ENCODE results near the gene BMPER. TPM values are rescaled to one million over a fixed set of nuclear protein-coding genes. Genes with fewer than 3 reads are reported as not detected.

Gene BMPER
- total and polyA plus RNA-seq, 2 of the 8 experiments (the other 6 are each of a cell fraction or from before 2014, with no cell fraction given) = 0.33 to 0.69 TPM

GRCh38 chr7:34025600-34025999 is 120.3 kb downstream of the BMPER start (continued):
- no peak for TF ChIP-seq CHD7 (IDR thresholded peaks at IDR 0.05; ENCODE audit: insufficient replicate concordance, low read length)
- TF ChIP-seq CBX8 (IDR thresholded peaks at IDR 0.05; ENCODE audit: borderline replicate concordance, low read depth, low read length) = no peak
- TF ChIP-seq SAP30 (IDR thresholded peaks at IDR 0.05; ENCODE audit: insufficient read depth, insufficient replicate concordance, low read length) = no peak
- no peak for TF ChIP-seq GTF2F1 (IDR thresholded peaks at IDR 0.05; ENCODE audit: borderline replicate concordance, low read depth, low read length)
- TF ChIP-seq JUND (IDR thresholded peaks at IDR 0.05; ENCODE audit: low read length) = no peak

Data from H1 (cell line).